ENCODE data around the gene SLC2A1. TPM values are rescaled to one million over a fixed set of nuclear protein-coding genes. Genes with fewer than 3 reads are reported as not detected.

SLC2A1 gene
- total and polyA plus RNA-seq, 9 of the 15 experiments (the other 6 are each of a cell fraction or from before 2014, with no cell fraction given) = 12.6 to 153 (median 48.0) TPM

DNA sequence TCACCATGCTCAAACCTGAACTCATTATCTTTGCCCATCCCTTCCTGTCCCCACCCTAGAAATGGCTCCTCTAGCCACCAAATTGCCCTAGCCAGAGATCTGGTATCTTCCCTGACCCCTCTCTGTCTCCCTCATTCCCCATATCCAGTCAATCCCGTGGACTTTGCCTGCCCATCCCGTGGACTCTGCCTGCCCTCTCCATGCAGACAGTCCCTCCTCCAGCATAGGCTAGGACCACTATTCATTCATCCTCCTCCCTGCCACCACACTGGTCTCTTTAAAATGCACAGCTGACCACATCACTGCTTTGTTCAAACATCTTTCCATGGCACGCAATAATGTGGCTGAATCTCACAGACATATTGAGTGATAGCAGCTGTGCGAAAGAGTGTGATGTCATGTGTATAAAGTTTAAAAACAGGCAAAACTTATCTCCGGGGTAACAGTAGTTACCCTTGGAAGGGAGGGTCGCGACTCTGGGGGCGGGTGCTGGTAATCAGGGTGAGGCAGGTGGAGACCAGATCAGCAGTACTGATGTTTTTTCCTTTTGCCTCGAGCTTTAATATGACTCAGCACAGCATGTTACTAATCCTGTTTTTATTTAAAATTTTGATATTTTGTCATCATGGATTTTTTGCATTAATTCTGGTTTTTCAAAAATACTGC is 4.8 kb upstream of the SLC2A1 start (continued):
- TF ChIP-seq PBX2 (CRISPR knock-in tag; IDR thresholded peaks at IDR 0.05; ENCODE audit: low read depth) (no peak), PBX2 (tag; conservative IDR thresholded peaks at IDR 0.05; ENCODE audit: low read depth) (peak; percentile 85), WHSC1 (IDR thresholded peaks at IDR 0.05; ENCODE audit: low read length) (no peak), FOXJ2 (tag; IDR thresholded peaks at IDR 0.05) (peak; percentile 91), RBBP5 (IDR thresholded peaks at IDR 0.05; ENCODE audit: borderline replicate concordance, insufficient read depth, low read length, poor library complexity, severe bottlenecking) (peak; percentile 34), ZNF274 (IDR thresholded peaks at IDR 0.05; ENCODE audit: borderline replicate concordance, low read depth, low read length) (peak; percentile 14; the same call in 1 of the 2 replicates), ZNF3 (CRISPR knock-in tag; IDR thresholded peaks at IDR 0.05) (no peak), LEF1 (IDR thresholded peaks at IDR 0.05) (peak; percentile 92), RFX7 (CRISPR knock-in tag; IDR thresholded peaks at IDR 0.05) (no peak), ZNF766 (CRISPR knock-in tag; conservative IDR thresholded peaks at IDR 0.05) (no peak; the same call in 1 of the 2 replicates), AFF1 (IDR thresholded peaks at IDR 0.05; ENCODE audit: low read depth in 1 of 2, partially characterized antibody in 2 of 2) (peak; percentile 44 to 67), FOXK2 (conservative IDR thresholded peaks at IDR 0.05 in 1 of 2, IDR thresholded peaks at IDR 0.05 in 1 of 2; ENCODE audit: low read depth in 2 of 2) (peak; percentile 89 to 93), NR2C1 (IDR thresholded peaks at IDR 0.05) (peak; percentile 41), NR2C1 (tag; IDR thresholded peaks at IDR 0.05) (peak; percentile 63), NCOA6 (IDR thresholded peaks at IDR 0.05) (no peak), KDM2B (CRISPR knock-in tag; IDR thresholded peaks at IDR 0.05) (no peak), DMBX1 (CRISPR knock-in tag; IDR thresholded peaks at IDR 0.05; ENCODE audit: borderline replicate concordance) (peak; percentile 91), MCM7 (IDR thresholded peaks at IDR 0.05) (no peak)
- TF ChIP-seq, protein P1, sequence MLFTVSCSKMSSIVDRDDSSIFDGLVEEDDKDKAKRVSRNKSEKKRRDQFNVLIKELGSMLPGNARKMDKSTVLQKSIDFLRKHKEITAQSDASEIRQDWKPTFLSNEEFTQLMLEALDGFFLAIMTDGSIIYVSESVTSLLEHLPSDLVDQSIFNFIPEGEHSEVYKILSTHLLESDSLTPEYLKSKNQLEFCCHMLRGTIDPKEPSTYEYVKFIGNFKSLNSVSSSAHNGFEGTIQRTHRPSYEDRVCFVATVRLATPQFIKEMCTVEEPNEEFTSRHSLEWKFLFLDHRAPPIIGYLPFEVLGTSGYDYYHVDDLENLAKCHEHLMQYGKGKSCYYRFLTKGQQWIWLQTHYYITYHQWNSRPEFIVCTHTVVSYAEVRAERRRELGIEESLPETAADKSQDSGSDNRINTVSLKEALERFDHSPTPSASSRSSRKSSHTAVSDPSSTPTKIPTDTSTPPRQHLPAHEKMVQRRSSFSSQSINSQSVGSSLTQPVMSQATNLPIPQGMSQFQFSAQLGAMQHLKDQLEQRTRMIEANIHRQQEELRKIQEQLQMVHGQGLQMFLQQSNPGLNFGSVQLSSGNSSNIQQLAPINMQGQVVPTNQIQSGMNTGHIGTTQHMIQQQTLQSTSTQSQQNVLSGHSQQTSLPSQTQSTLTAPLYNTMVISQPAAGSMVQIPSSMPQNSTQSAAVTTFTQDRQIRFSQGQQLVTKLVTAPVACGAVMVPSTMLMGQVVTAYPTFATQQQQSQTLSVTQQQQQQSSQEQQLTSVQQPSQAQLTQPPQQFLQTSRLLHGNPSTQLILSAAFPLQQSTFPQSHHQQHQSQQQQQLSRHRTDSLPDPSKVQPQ (CRISPR knock-in tag; IDR thresholded peaks at IDR 0.05; ENCODE audit: borderline replicate concordance) = no peak
